Endothelial cell of umbilical vein (primary cell): ENCODE data around the gene IQSEC3.
"Not testable (repeated sequence)": the region's sequence is repeated elsewhere in the genome, so short reads cannot be mapped to it uniquely, and the experiment has no call there.

Experiments used
- CTCF ChIP-seq, 2 donors: IDR thresholded peaks; 1 replicate in 1 of 2; 2 replicates in 1 of 2; pipeline ENCODE4 v1.5.1; 2011; ENCODE audit warnings: low read length in 2 of 2, mild to moderate bottlenecking in 2 of 2, moderate library complexity in 2 of 2, control low read depth in 1 of 2, inconsistent platforms in 1 of 2, low read depth in 1 of 2; ENCODE audit not compliant: insufficient read depth in 1 of 2; ENCODE audit errors: extremely low read depth in 1 of 2
- EZH2 ChIP-seq: IDR thresholded peaks from 2 replicates; pipeline ENCODE4 v1.6.1; 2012; ENCODE audit warnings: borderline replicate concordance, low read depth, mild to moderate bottlenecking, moderate library complexity, low read length, inconsistent platforms; ENCODE audit not compliant: severe bottlenecking
- POLR2A ChIP-seq: IDR thresholded peaks from 2 replicates; pipeline ENCODE4 v1.6.1; 2012; ENCODE audit warnings: low read depth, mild to moderate bottlenecking, control low read depth, low read length

DNA sequence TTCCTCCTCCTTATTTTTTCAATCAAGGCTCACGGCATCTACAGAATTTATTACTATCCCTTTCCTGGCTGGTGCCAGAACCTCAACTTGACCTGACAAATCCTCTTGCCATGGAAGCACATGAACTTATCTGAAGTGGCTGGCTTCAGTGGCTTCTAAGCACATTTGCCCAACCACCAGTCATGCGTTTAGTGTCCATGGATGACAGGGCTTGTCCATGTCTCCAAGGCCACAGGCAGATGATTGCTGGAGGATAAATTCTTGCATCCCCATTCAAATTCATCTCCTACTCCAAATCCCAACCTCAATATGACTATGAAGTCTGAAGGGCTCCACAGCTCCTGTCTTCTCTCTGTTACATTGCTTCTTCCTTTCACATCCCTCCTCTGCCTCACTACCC, 4.0 kb downstream of the IQSEC3 start:
- TF ChIP-seq CTCF (IDR thresholded peaks at IDR 0.05; ENCODE audit: extremely low read depth in 1 of 2, insufficient read depth in 1 of 2, low read depth in 1 of 2, low read length in 2 of 2); EZH2; POLR2A: not testable (repeated sequence)
